IMR-90 (cell line): Measurements from ENCODE around the gene GSDMA. TPM values are rescaled to one million over a fixed set of nuclear protein-coding genes. Genes with fewer than 3 reads are reported as not detected.

Experiments used
- ATAC-seq: fragments of 200-7000 bp; cut with Tn5 transposase; 2 replicates; pipeline ENCODE4 v1.9.1; 2020; ENCODE audit warnings: low read depth, mild to moderate bottlenecking, moderate library complexity
- BruUV-seq: library from RNA; stranded (reverse); fragments of 400-500 nt; replicated peaks from 2 replicates; lab custom pipeline; 2021; lab: Mats Ljungman, UMichigan
- CTCF ChIA-PET: fragments of 300-600 bp; formaldehyde crosslinking; extraction: SDS; loops from one replicate; lab custom pipeline; 2021; ENCODE audit warnings: antibody characterized with exemption; lab: Yijun Ruan, JAX
- POLR2A ChIA-PET: fragments of 300-600 bp; sonication (Branson Sonifier 250); formaldehyde crosslinking; loops from one replicate; lab custom pipeline; 2022; ENCODE audit warnings: antibody characterized with exemption; ENCODE audit not compliant: unreplicated experiment; lab: Charles Lee
- DNase-seq: peaks from one replicate; pipeline ENCODE4 v3.0.0; 2013
- H2AFZ ChIP-seq: replicated peaks from 2 replicates; pipeline ENCODE3; 2013; ENCODE audit warnings: low read length, mild to moderate bottlenecking; ENCODE audit not compliant: poor library complexity
- H2AK5ac ChIP-seq: 2 replicates; pipeline ENCODE4 v1.6.1; 2013; ENCODE audit warnings: low read depth, low read length, inconsistent platforms
- H2AK9ac ChIP-seq: replicated peaks from 2 replicates; pipeline ENCODE3; 2013; ENCODE audit warnings: mild to moderate bottlenecking, low read depth, low read length, moderate library complexity; ENCODE audit not compliant: poor library complexity
- H2BK120ac ChIP-seq: 2 replicates; pipeline ENCODE4 v1.6.1; 2013; ENCODE audit warnings: low read depth, low read length, inconsistent platforms
- H2BK15ac ChIP-seq: 3 replicates; pipeline ENCODE4 v1.6.1; 2013; ENCODE audit warnings: low read depth, low read length, inconsistent platforms
- H2BK20ac ChIP-seq: 2 replicates; pipeline ENCODE4 v1.6.1; 2013; ENCODE audit warnings: low read depth, mild to moderate bottlenecking, inconsistent platforms, low read length, moderate library complexity
- H2BK5ac ChIP-seq: 2 replicates; pipeline ENCODE4 v1.6.1; 2013; ENCODE audit warnings: mild to moderate bottlenecking, low read depth, low read length, inconsistent platforms; ENCODE audit not compliant: poor library complexity, severe bottlenecking
- H3K14ac ChIP-seq: replicated peaks from 2 replicates; pipeline ENCODE4 v1.6.1; 2013; ENCODE audit warnings: low read depth, low read length, inconsistent platforms
- H3K18ac ChIP-seq: 2 replicates; pipeline ENCODE4 v1.6.1; 2013; ENCODE audit warnings: low read depth, low read length, control low read depth
- H3K23ac ChIP-seq: 2 replicates; pipeline ENCODE4 v1.6.1; 2013; ENCODE audit warnings: low read depth, low read length, inconsistent platforms
- H3K27ac ChIP-seq: 2 replicates; pipeline ENCODE4 v1.5.1; 2013; ENCODE audit warnings: mild to moderate bottlenecking, control low read depth, low read length; ENCODE audit not compliant: insufficient read depth
- H3K27me3 ChIP-seq: 2 replicates; pipeline ENCODE4 v1.6.1; 2013; ENCODE audit warnings: low read length; ENCODE audit not compliant: control insufficient read depth, insufficient read depth
- H3K36me3 ChIP-seq: 2 replicates; pipeline ENCODE4 v1.6.1; 2013; ENCODE audit warnings: low read length, mixed read lengths; ENCODE audit not compliant: control insufficient read depth, insufficient read depth
- H3K4ac ChIP-seq: 2 replicates; pipeline ENCODE4 v1.6.1; 2013; ENCODE audit warnings: low read depth, low read length, inconsistent platforms
- H3K4me1 ChIP-seq: 2 replicates; pipeline ENCODE4 v1.6.1; 2013; ENCODE audit warnings: low read length, mixed read lengths; ENCODE audit not compliant: control insufficient read depth, insufficient read depth
- H3K4me2 ChIP-seq: 2 replicates; pipeline ENCODE4 v1.6.1; 2013; ENCODE audit warnings: low read depth, mild to moderate bottlenecking, control low read depth, low read length, moderate library complexity
- H3K4me3 ChIP-seq: 2 replicates; pipeline ENCODE4 v1.5.1; 2013; ENCODE audit warnings: low read depth, mild to moderate bottlenecking, control low read depth, low read length, moderate library complexity; ENCODE audit not compliant: insufficient read depth
- H3K56ac ChIP-seq: 2 replicates; pipeline ENCODE4 v1.6.1; 2013; ENCODE audit warnings: low read length, inconsistent platforms; ENCODE audit not compliant: insufficient read depth; ENCODE audit errors: extremely low read depth
- H3K79me1 ChIP-seq, 2 experiments: 2 replicates each; pipeline ENCODE4 v1.6.1; 2013; ENCODE audit warnings: low read length in 2 of 2, inconsistent platforms in 1 of 2, low read depth in 1 of 2
- H3K9ac ChIP-seq: 2 replicates; pipeline ENCODE4 v1.6.1; 2013; ENCODE audit warnings: low read depth, low read length, control low read depth
- H3K9me1 ChIP-seq: 2 replicates; pipeline ENCODE4 v1.6.1; 2013; ENCODE audit warnings: low read length, inconsistent platforms; ENCODE audit not compliant: insufficient read depth
- H3K9me3 ChIP-seq: 2 replicates; pipeline ENCODE4 v1.6.1; 2013; ENCODE audit warnings: low read length; ENCODE audit not compliant: control insufficient read depth, insufficient read depth
- H4K20me1 ChIP-seq: 2 replicates; pipeline ENCODE4 v1.6.1; 2013; ENCODE audit warnings: low read length, inconsistent platforms; ENCODE audit not compliant: insufficient read depth
- H4K5ac ChIP-seq: 2 replicates; pipeline ENCODE4 v1.6.1; 2013; ENCODE audit warnings: mild to moderate bottlenecking, low read depth, low read length, control low read depth
- H4K8ac ChIP-seq, 2 experiments: 2 replicates each; pipeline ENCODE4 v1.6.1; 2013; ENCODE audit warnings: low read depth in 2 of 2, low read length in 2 of 2, control low read depth in 1 of 2, inconsistent platforms in 1 of 2
- H4K91ac ChIP-seq: 2 replicates; pipeline ENCODE4 v1.6.1; 2013; ENCODE audit warnings: low read depth, low read length, inconsistent platforms; ENCODE audit not compliant: insufficient read depth
- CEBPB ChIP-seq: IDR thresholded peaks from 2 replicates; pipeline ENCODE4 v1.6.1; 2012; ENCODE audit warnings: low read depth, low read length, improper control_type of control experiment
- CHD1 ChIP-seq: IDR thresholded peaks from 2 replicates; pipeline ENCODE4 v1.6.1; 2012; ENCODE audit warnings: low read depth, low read length, improper control_type of control experiment
- CTCF ChIP-seq: conservative IDR thresholded peaks from 2 replicates; pipeline ENCODE4 v1.5.1; 2012; ENCODE audit warnings: mild to moderate bottlenecking, low read depth, low read length, improper control_type of control experiment
- ELK1 ChIP-seq: fragments of 150-350 bp; IDR thresholded peaks from 2 replicates; pipeline ENCODE4 v1.6.1; 2016; ENCODE audit warnings: low read depth, mild to moderate bottlenecking, low read length, moderate library complexity, borderline replicate concordance
- FOS ChIP-seq: fragments of 150-350 bp; IDR thresholded peaks from 2 replicates; pipeline ENCODE4 v1.6.1; 2016; ENCODE audit warnings: low read depth, low read length
- MAFK ChIP-seq: IDR thresholded peaks from 2 replicates; pipeline ENCODE4 v1.6.1; 2012; ENCODE audit warnings: low read depth, low read length, improper control_type of control experiment
- NFE2L2 ChIP-seq: fragments of 150-350 bp; IDR thresholded peaks from 2 replicates; pipeline ENCODE4 v1.6.1; 2016; ENCODE audit warnings: low read depth, mild to moderate bottlenecking, low read length
- SMC3 ChIP-seq: fragments of 150-350 bp; IDR thresholded peaks from 2 replicates; pipeline ENCODE4 v1.6.1; 2016; ENCODE audit warnings: low read depth, mild to moderate bottlenecking, antibody characterized with exemption, low read length, moderate library complexity
- USF2 ChIP-seq: fragments of 150-350 bp; IDR thresholded peaks from 2 replicates; pipeline ENCODE4 v1.6.1; 2017; ENCODE audit warnings: mild to moderate bottlenecking, antibody characterized with exemption, low read length, low read depth
- WGBS, 2 experiments: methylation state at CpG; one replicate each; pipeline versions ENCODE4 v1.1.5 to v1.1.7; 2013; ENCODE audit warnings: missing lambda C conversion rate in 2 of 2; ENCODE audit not compliant: insufficient read length in 1 of 2; ENCODE audit errors: extremely low coverage in 2 of 2; 5-methylcytosine and 5-hydroxymethylcytosine counted together
- dilution Hi-C: fragments of 300-500 bp; cut with HindIII; formaldehyde crosslinking; loops from one replicate; pipeline ENCODE4 v1.14.3; 2018; ENCODE audit warnings: low sequenced_read_pairs; ENCODE audit not compliant: unreplicated experiment
- in situ Hi-C: fragments of 300-500 bp; cut with MboI; formaldehyde crosslinking; loops from 3 replicates; pipeline ENCODE4 v1.14.3; 2019; ENCODE audit warnings: low sequenced_read_pairs, inconsistent platforms, mixed read lengths
- intact Hi-C: fragments of 100-400 bp; cut with micrococcal nuclease; formaldehyde crosslinking; loops from 2 replicates; pipeline ENCODE4 v1.10.0; 2022
- polyA plus RNA-seq, 3 experiments: library from polyadenylated mRNA; depleted of rRNA; stranded (reverse); fragments of >200 nt; gene quantifications; 2 replicates each; pipeline ENCODE4 v1.2.3, GENCODE V29; 2012; ENCODE audit warnings: low replicate concordance in 1 of 3
- total RNA-seq: library from RNA; depleted of rRNA; stranded (reverse); fragments of >200 nt; gene quantifications from 2 replicates; pipeline ENCODE4 v1.2.3, GENCODE V29; 2012

The GSDMA gene
- total and polyA plus RNA-seq, 2 of the 4 experiments (the other 2 are of a cell fraction), result not detected

GRCh38 chr17:39949028-39949427 lies 13.8 kb upstream of the GSDMA start:
- no peak overlapping the region for H3K4me3 ChIP-seq
- no peak overlapping the region for H3K4me2 ChIP-seq
- DNase-seq (no peak), ATAC-seq (no peak)
- H4K91ac ChIP-seq, result no peak overlapping the region
- no peak overlapping the region for H2BK15ac ChIP-seq
- no peak overlapping the region for H3K4ac ChIP-seq
- TF ChIP-seq CEBPB, result no peak
- TF ChIP-seq SMC3, result no peak
- TF ChIP-seq CTCF, result no peak
- no peak for TF ChIP-seq NFE2L2
- no peak for TF ChIP-seq MAFK
- no peak for TF ChIP-seq CHD1
- no peak for TF ChIP-seq FOS
- no peak for TF ChIP-seq ELK1
- no peak for TF ChIP-seq USF2
- peaks cover 7% of the 10 kb centered on the region for H3K4me1 ChIP-seq
- in situ Hi-C loops (no loop called here), intact Hi-C loops (no loop called here), dilution Hi-C loops (no loop called here)
- 80% methylated on average over 1 of the region's 2 CpGs; no CpG with 5 or more reads in 1 of the 2 experiments for WGBS, 2 experiments
- H2AK9ac ChIP-seq, result no peak overlapping the region
- no peak overlapping the region for H2BK5ac ChIP-seq
- ChIA-PET CTCF (no interaction called here), POLR2A (no interaction called here)
- H4K8ac ChIP-seq, result no peak overlapping the region
- H3K9me3 ChIP-seq, result no peaks in the 10 kb centered on the region
- no peak overlapping the region for H3K14ac ChIP-seq
- H3K9me1 ChIP-seq, result peaks cover 12% of the 10 kb centered on the region
- no TSS peak for BruUV-seq
- H3K56ac ChIP-seq, result no peak overlapping the region
- no peak overlapping the region for H3K9ac ChIP-seq
- no peak overlapping the region for H2BK120ac ChIP-seq
- no peak overlapping the region for H3K27ac ChIP-seq
- H3K18ac ChIP-seq, result no peak overlapping the region
- no peak overlapping the region for H2AK5ac ChIP-seq
- H3K36me3 ChIP-seq, result no peaks in the 10 kb centered on the region
- H4K20me1 ChIP-seq, result no peaks in the 10 kb centered on the region
- no peak overlapping the region for H2BK20ac ChIP-seq
- H3K27me3 ChIP-seq, result peaks cover 7% of the 10 kb centered on the region
- peaks cover 0 to 4% of the 10 kb centered on the region in 2 experiments; a peak in 1 of 4 replicates for H3K79me1 ChIP-seq
- H3K23ac ChIP-seq, result no peak overlapping the region
- H2AFZ ChIP-seq, result no peak overlapping the region
- H4K5ac ChIP-seq, result no peak overlapping the region
